Tibial artery (tissue), 4 donors: ENCODE measurements around the gene CCDC60.

Source experiments
- DNase-seq, 2 donors: peaks; one replicate each; pipeline ENCODE4 v3.0.0-alpha.2; 2019
- H3K27ac ChIP-seq, 2 donors: fragments of 200-600 bp; sonication (generic) in 1 of 2; 1 replicate in 1 of 2; 2 replicates in 1 of 2; pipeline ENCODE4 v1.5.1; 2018 to 2019; ENCODE audit warnings: mild to moderate bottlenecking in 1 of 2
- H3K27me3 ChIP-seq, 2 donors: fragments of 200-600 bp; sonication (generic) in 1 of 2; one replicate each; pipeline versions ENCODE4 v1.5.1 to v1.6.0; 2016 to 2019
- H3K36me3 ChIP-seq, 3 donors: fragments of 200-600 bp; sonication (generic) in 2 of 3; one replicate each; pipeline ENCODE4 v1.5.1; 2016 to 2019; ENCODE audit warnings: mild to moderate bottlenecking in 2 of 3
- H3K4me1 ChIP-seq, 4 donors: fragments of 200-600 bp; sonication (generic) in 2 of 4; 1 replicate in 3 of 4; 2 replicates in 1 of 4; pipeline ENCODE4 v1.5.1; 2016 to 2019
- H3K4me3 ChIP-seq, 2 donors: fragments of 200-600 bp; sonication (generic) in 1 of 2; 1 replicate in 1 of 2; 2 replicates in 1 of 2; pipeline ENCODE4 v1.5.1; 2018 to 2019; ENCODE audit warnings: mild to moderate bottlenecking in 2 of 2
- H3K9me3 ChIP-seq, 3 donors: fragments of 200-600 bp; sonication (generic) in 1 of 3; one replicate each; pipeline ENCODE4 v1.5.1; 2016 to 2019
- CTCF ChIP-seq, 2 experiments: fragments of 200-600 bp in 1 of 2; fragments of 450-650 bp in 1 of 2; IDR thresholded peaks; one replicate each; pipeline ENCODE4 v1.5.1; 2017 to 2019; ENCODE audit warnings: antibody characterized with exemption in 2 of 2, mild to moderate bottlenecking in 1 of 2, moderate library complexity in 1 of 2
- intact Hi-C: fragments of 100-400 bp; cut with DNase I; formaldehyde crosslinking; loops from one replicate; pipeline ENCODE4 v1.15.0; 2023; ENCODE audit warnings: low total_unique reads

Gene CCDC60

GRCh38 chr12:119480551-119480950 is 146.0 kb downstream of the CCDC60 start:
- Histone ChIP-seq H3K4me3 (no peak overlapping the region), H3K36me3 (no peaks in the 10 kb centered on the region), H3K4me1 (no peaks in the 10 kb centered on the region), H3K27me3 (no peaks in the 10 kb centered on the region), H3K27ac (no peak overlapping the region), H3K9me3 (peaks cover 0 to 8% (median 0%) of the 10 kb centered on the region in 3 donors)
- DNase-seq = no peak
- TF ChIP-seq CTCF (IDR thresholded peaks at IDR 0.05) = no peak
- intact Hi-C loops = no loop called here

DNA sequence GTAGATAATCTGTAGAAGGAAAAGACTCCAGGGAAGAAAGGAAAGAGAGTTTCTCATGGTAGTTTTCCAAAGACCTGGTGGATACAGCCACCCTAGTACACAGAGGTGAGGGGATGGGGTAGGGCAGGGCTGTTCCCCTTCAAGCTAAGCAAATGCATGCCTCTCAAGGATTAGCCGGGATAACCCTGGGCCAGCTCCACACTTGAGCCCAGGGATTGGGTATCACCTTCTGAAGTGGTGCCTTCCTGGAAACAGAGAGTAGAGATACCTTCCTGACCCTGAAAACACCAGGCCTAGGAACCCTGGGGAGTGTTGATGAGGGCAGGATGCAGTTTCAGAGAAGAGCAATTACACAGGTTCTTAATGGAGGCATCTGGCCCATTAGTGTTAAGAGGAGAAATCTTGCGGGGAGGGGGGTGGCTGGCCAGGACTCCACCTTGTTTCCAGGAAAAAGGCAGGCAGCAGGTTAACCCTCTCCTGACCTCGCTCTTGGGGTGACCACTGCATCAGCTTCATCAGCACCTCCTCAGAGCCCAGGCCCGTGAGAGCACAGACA is 152.1 kb downstream of the CCDC60 start:
- H3K9me3 ChIP-seq = no peaks in the 10 kb centered on the region
- no peak for TF ChIP-seq CTCF (IDR thresholded peaks at IDR 0.05)
- H3K36me3 ChIP-seq = no peaks in the 10 kb centered on the region
- H3K4me3 ChIP-seq = no peak overlapping the region
- no peaks in the 10 kb centered on the region for H3K27me3 ChIP-seq
- no peak overlapping the region for H3K27ac ChIP-seq
- no peak for DNase-seq
- no peaks in the 10 kb centered on the region for H3K4me1 ChIP-seq
- intact Hi-C loops = no loop called here

DNA sequence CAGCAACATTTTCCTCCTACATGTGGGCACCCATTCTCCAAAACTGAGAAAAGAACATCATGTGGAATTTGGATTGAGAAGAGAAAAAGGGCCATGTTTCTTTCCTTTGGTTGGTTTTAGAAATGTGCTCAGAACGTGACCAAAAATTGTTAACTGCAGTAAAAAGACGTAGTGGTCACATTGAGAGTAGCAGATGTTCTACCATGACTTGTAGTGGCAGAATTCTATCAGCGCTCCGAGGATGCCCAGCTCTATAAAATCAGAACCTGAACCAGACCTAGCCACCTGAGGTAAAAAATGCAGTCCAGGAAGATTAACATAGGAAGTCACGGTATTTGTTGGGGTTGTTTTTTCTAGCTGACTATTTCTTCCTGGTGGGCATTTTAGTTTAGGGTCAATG is 157.3 kb downstream of the CCDC60 start:
- Histone ChIP-seq H3K27ac (no peak overlapping the region), H3K27me3 (no peaks in the 10 kb centered on the region), H3K36me3 (no peaks in the 10 kb centered on the region), H3K4me3 (no peak overlapping the region), H3K4me1 (no peaks in the 10 kb centered on the region), H3K9me3 (no peaks in the 10 kb centered on the region)
- intact Hi-C loops = no loop called here
- TF ChIP-seq CTCF (IDR thresholded peaks at IDR 0.05) = no peak
- DNase-seq = no peak

- Histone ChIP-seq H3K27ac (no peak overlapping the region), H3K4me3 (no peak overlapping the region), H3K9me3 (no peaks in the 10 kb centered on the region), H3K4me1 (no peaks in the 10 kb centered on the region), H3K36me3 (no peaks in the 10 kb centered on the region), H3K27me3 (peaks cover 0 to 4% of the 10 kb centered on the region in 2 donors)
- intact Hi-C loops = no loop called here
- no peak for TF ChIP-seq CTCF (IDR thresholded peaks at IDR 0.05)
- DNase-seq = no peak
Observed at GRCh38 chr12:119500209-119500608, 165.7 kb downstream of the CCDC60 start.

GRCh38 chr12:119501052-119501451 is 166.5 kb downstream of the CCDC60 start:
- Histone ChIP-seq H3K27me3 (peaks cover 0 to 4% of the 10 kb centered on the region in 2 donors), H3K9me3 (no peaks in the 10 kb centered on the region), H3K27ac (no peak overlapping the region), H3K36me3 (no peaks in the 10 kb centered on the region), H3K4me1 (no peaks in the 10 kb centered on the region), H3K4me3 (no peak overlapping the region)
- DNase-seq = no peak
- intact Hi-C loops = no loop called here
- TF ChIP-seq CTCF (IDR thresholded peaks at IDR 0.05) = no peak

- intact Hi-C loops = no loop called here
- Histone ChIP-seq H3K36me3 (no peaks in the 10 kb centered on the region), H3K4me3 (no peak overlapping the region), H3K27ac (no peak overlapping the region), H3K9me3 (no peaks in the 10 kb centered on the region), H3K27me3 (no peaks in the 10 kb centered on the region), H3K4me1 (no peaks in the 10 kb centered on the region)
- DNase-seq = no peak
- TF ChIP-seq CTCF (IDR thresholded peaks at IDR 0.05) = no peak
Observed at GRCh38 chr12:119505001-119505400, 170.5 kb downstream of the CCDC60 start.
